CD4-positive, alpha-beta T cell (primary cell): Measurements from ENCODE around the gene MORC3. TPM values are rescaled to one million over a fixed set of nuclear protein-coding genes. Genes with fewer than 3 reads are reported as not detected.
A peak's percentile ranks its signal among the peaks of the same experiment; 100 is the strongest.

Experiments
- ATAC-seq: fragments of 200-7000 bp; cut with Tn5 transposase; one replicate; pipeline ENCODE4 v1.10.0; 2022; ENCODE audit warnings: mild to moderate bottlenecking; ENCODE audit not compliant: poor library complexity
- CTCF ChIA-PET: fragments of 350-600 bp; sonication (Branson Sonifier 250); formaldehyde crosslinking; loops from one replicate; lab custom pipeline; 2021; ENCODE audit warnings: antibody characterized with exemption, inconsistent platforms; lab: Charles Lee
- POLR2A ChIA-PET: fragments of 350-600 bp; sonication (Branson Sonifier 250); formaldehyde crosslinking; loops from one replicate; lab custom pipeline; 2021; ENCODE audit warnings: antibody characterized with exemption, inconsistent platforms; lab: Charles Lee
- DNase-seq, 14 experiments: peaks; one replicate each; pipeline ENCODE4 v3.0.0-alpha.2; 2013 to 2020; ENCODE audit warnings: mixed read lengths in 2 of 14
- H3K27ac ChIP-seq, 2 donors: one replicate each; pipeline versions ENCODE4 v1.5.1 to v1.7.0; 2013; ENCODE audit warnings: low read length in 2 of 2, low read depth in 1 of 2, mild to moderate bottlenecking in 1 of 2
- H3K27me3 ChIP-seq, 2 experiments: 1 replicate in 1 of 2; 2 replicates in 1 of 2; pipeline versions ENCODE4 v1.6.1 to v1.7.0; 2013; ENCODE audit warnings: low read length in 2 of 2, control low read depth in 1 of 2, mild to moderate bottlenecking in 1 of 2, moderate library complexity in 1 of 2; ENCODE audit not compliant: insufficient read depth in 2 of 2, control insufficient read depth in 1 of 2
- H3K36me3 ChIP-seq: one replicate; pipeline ENCODE4 v1.6.1; 2013; ENCODE audit warnings: low read length, control low read depth; ENCODE audit not compliant: insufficient read depth
- H3K4me1 ChIP-seq: one replicate; pipeline ENCODE4 v1.6.1; 2013; ENCODE audit warnings: low read length, control low read depth; ENCODE audit not compliant: insufficient read depth
- H3K4me3 ChIP-seq: one replicate; pipeline ENCODE4 v1.5.1; 2013; ENCODE audit warnings: mild to moderate bottlenecking, low read length, moderate library complexity
- H3K9me3 ChIP-seq, 2 experiments: 1 replicate in 1 of 2; 2 replicates in 1 of 2; pipeline versions ENCODE4 v1.6.1 to v1.7.0; 2013; ENCODE audit warnings: low read length in 2 of 2, mild to moderate bottlenecking in 2 of 2, control low read depth in 1 of 2, moderate library complexity in 1 of 2; ENCODE audit not compliant: control insufficient read depth in 1 of 2, insufficient read depth in 1 of 2
- H3K27ac Mint-ChIP-seq: one replicate; pipeline ENCODE4 v1.8.0; 2020; ENCODE audit warnings: mixed read lengths
- H3K27me3 Mint-ChIP-seq: one replicate; pipeline ENCODE4 v1.8.0; 2021; ENCODE audit warnings: mixed read lengths
- H3K36me3 Mint-ChIP-seq: one replicate; pipeline ENCODE4 v1.8.0; 2021; ENCODE audit warnings: low read depth, mixed read lengths
- H3K4me1 Mint-ChIP-seq: one replicate; pipeline ENCODE4 v1.8.0; 2021; ENCODE audit warnings: low read depth, mixed read lengths
- H3K4me3 Mint-ChIP-seq: one replicate; pipeline ENCODE4 v1.8.0; 2020; ENCODE audit warnings: mild to moderate bottlenecking, mixed read lengths
- H3K9me3 Mint-ChIP-seq: one replicate; pipeline ENCODE4 v1.8.0; 2020; ENCODE audit warnings: mixed read lengths
- CTCF ChIP-seq: fragments of 200-600 bp; IDR thresholded peaks from one replicate; pipeline ENCODE4 v1.8.0; 2022; ENCODE audit warnings: antibody characterized with exemption, mild to moderate bottlenecking
- intact Hi-C, 2 experiments: fragments of 100-400 bp; cut with DNase I in 1 of 2; cut with micrococcal nuclease in 1 of 2; formaldehyde crosslinking; loops; one replicate each; pipeline versions ENCODE4 v1.15.1 to v1.9.0; 2023 to 2025; cut with DNase I, micrococcal nuclease
- total RNA-seq, 174 experiments: library from RNA in 2 of 174; stranded (reverse) in 2 of 174; gene quantifications; one replicate each; pipeline ENCODE4 v1.2.3 and lab custom pipeline; 2021 to 2026

MORC3 gene
- total RNA-seq, 2 experiments from 2014 or later = 70.2 to 71.0 TPM

- Mint-ChIP-seq H3K36me3 (peaks cover 79% of the 10 kb centered on the region), H3K4me3 (no peak overlapping the region), H3K27ac (peak overlapping the region; percentile 27), H3K27me3 (no peaks in the 10 kb centered on the region), H3K9me3 (no peaks in the 10 kb centered on the region), H3K4me1 (peaks cover 9% of the 10 kb centered on the region)
- ATAC-seq (no peak), DNase-seq (no peak)
- H3K4me3 ChIP-seq = no peak overlapping the region
- H3K36me3 ChIP-seq = peaks cover 84% of the 10 kb centered on the region
- ChIA-PET POLR2A (interaction anchor here (0.8 kb wide), 1 partner anchor 10 kb away, joined by 4 read pairs; no protein-coding TSS in a partner anchor), CTCF (interaction anchor here (0.6 kb wide), 1 partner anchor 206 kb away, joined by 3 read pairs; no protein-coding TSS in a partner anchor)
- intact Hi-C loops = no loop called here
- no peak for TF ChIP-seq CTCF
- H3K27ac ChIP-seq = no peak overlapping the region
- H3K9me3 ChIP-seq = no peaks in the 10 kb centered on the region
- no peaks in the 10 kb centered on the region for H3K4me1 ChIP-seq
- no peaks in the 10 kb centered on the region for H3K27me3 ChIP-seq
Observed at GRCh38 chr21:36347278-36347961, 27.4 kb downstream of the MORC3 start.

- no peaks in the 10 kb centered on the region for H3K4me1 ChIP-seq
- peaks cover 83% of the 10 kb centered on the region for H3K36me3 Mint-ChIP-seq
Observed at GRCh38 chr21:36347962-36348328, 27.9 kb downstream of the MORC3 start.

GRCh38 chr21:36349315-36349714 lies 29.3 kb downstream of the MORC3 start:
- CTCF ChIA-PET = interaction anchor here (0.6 to 1.5 kb wide), 3 partner anchors 47 to 584 kb away, joined by 3 read pairs; no protein-coding TSS in a partner anchor
- intact Hi-C loops = no loop called here
- Mint-ChIP-seq H3K27me3 (no peaks in the 10 kb centered on the region), H3K4me1 (peaks cover 9% of the 10 kb centered on the region), H3K9me3 (no peaks in the 10 kb centered on the region), H3K27ac (no peak overlapping the region), H3K36me3 (peaks cover 76% of the 10 kb centered on the region), H3K4me3 (no peak overlapping the region)
- POLR2A ChIA-PET = no interaction called here
- DNase-seq = no peak
- no peaks in the 10 kb centered on the region for H3K27me3 ChIP-seq
- H3K36me3 ChIP-seq = peaks cover 79% of the 10 kb centered on the region
- H3K4me3 ChIP-seq = no peak overlapping the region
- no peak for TF ChIP-seq CTCF
- ATAC-seq = no peak
- H3K4me1 ChIP-seq = no peaks in the 10 kb centered on the region
- H3K9me3 ChIP-seq = no peaks in the 10 kb centered on the region
- no peak overlapping the region for H3K27ac ChIP-seq

More at GRCh38 chr21:36347962-36348328, 27.9 kb downstream of the MORC3 start:
- H3K36me3 ChIP-seq = peaks cover 85% of the 10 kb centered on the region
- CTCF ChIA-PET = interaction anchor here (0.6 kb wide), 1 partner anchor 207 kb away, joined by 3 read pairs; no protein-coding TSS in a partner anchor
- ATAC-seq = no peak
- no peaks in the 10 kb centered on the region for H3K27me3 ChIP-seq
- H3K4me1 Mint-ChIP-seq = peaks cover 9% of the 10 kb centered on the region
- H3K9me3 ChIP-seq = no peaks in the 10 kb centered on the region
- H3K4me3 ChIP-seq = no peak overlapping the region
- TF ChIP-seq CTCF = no peak
- POLR2A ChIA-PET = interaction anchor here (0.8 kb wide), 1 partner anchor 11 kb away, joined by 4 read pairs; no protein-coding TSS in a partner anchor
- no peaks in the 10 kb centered on the region for H3K9me3 Mint-ChIP-seq
- H3K4me3 Mint-ChIP-seq = no peak overlapping the region
- no peaks in the 10 kb centered on the region for H3K27me3 Mint-ChIP-seq
- intact Hi-C loops = no loop called here
- peak overlapping the region; percentile 27 for H3K27ac Mint-ChIP-seq
- DNase-seq = no peak
- no peak overlapping the region for H3K27ac ChIP-seq
